OCI-LY3 (cell line): ENCODE data around the gene IMP3.
"Not testable (repeated sequence)": the region's sequence is repeated elsewhere in the genome, so short reads cannot be mapped to it uniquely, and the experiment has no call there.

ENCODE experiments used
- H2AFZ ChIP-seq: fragments of 200-600, 300-600 bp; shearing (Covaris generic); 2 replicates; pipeline ENCODE4 v1.6.0; 2014; ENCODE audit warnings: antibody characterized with exemption, low read depth, low read length
- H3K27ac ChIP-seq: fragments of 200-600, 300-600 bp; sonication (generic); 2 replicates; pipeline ENCODE4 v1.5.1; 2014; ENCODE audit warnings: mild to moderate bottlenecking, low read length, moderate library complexity, mixed read lengths
- H3K27me3 ChIP-seq: fragments of 200-600, 300-600 bp; sonication (generic); 2 replicates; pipeline ENCODE4 v1.6.1; 2014; ENCODE audit warnings: low read depth, low read length, mixed read lengths
- H3K36me3 ChIP-seq: fragments of 200-600, 300-600 bp; sonication (generic); replicated peaks from 2 replicates; pipeline ENCODE3; 2014; ENCODE audit warnings: low read depth, low read length, mixed read lengths
- H3K4me1 ChIP-seq: fragments of 300-600, 200-600 bp; sonication (generic); 2 replicates; pipeline ENCODE4 v1.6.1; 2014; ENCODE audit warnings: low read length, mixed read lengths
- H3K4me2 ChIP-seq: fragments of 200-600, 300-600 bp; sonication (generic); 2 replicates; pipeline ENCODE4 v1.6.1; 2014; ENCODE audit warnings: low read length, mixed read lengths
- H3K4me3 ChIP-seq: fragments of 300-600, 200-600 bp; sonication (generic); 2 replicates; pipeline ENCODE4 v1.5.1; 2014; ENCODE audit warnings: antibody characterized with exemption, mild to moderate bottlenecking, low read length, moderate library complexity
- H3K79me2 ChIP-seq: fragments of 300-600, 200-600 bp; shearing (Covaris generic); 2 replicates; pipeline ENCODE4 v1.6.1; 2014; ENCODE audit warnings: mild to moderate bottlenecking, low read length, mixed read lengths
- H3K9ac ChIP-seq: fragments of 300-600, 200-600 bp; shearing (Covaris generic); 2 replicates; pipeline ENCODE4 v1.6.0; 2014; ENCODE audit warnings: mild to moderate bottlenecking, low read length, moderate library complexity
- H3K9me3 ChIP-seq: fragments of 200-600, 300-600 bp; shearing (Covaris generic); 2 replicates; pipeline ENCODE4 v1.6.1; 2014; ENCODE audit warnings: low read length, mixed read lengths; ENCODE audit not compliant: insufficient read depth
- H4K20me1 ChIP-seq: fragments of 200-600, 300-600 bp; sonication (generic); 2 replicates; pipeline ENCODE4 v1.6.1; 2016; ENCODE audit warnings: low read length, mixed read lengths; ENCODE audit not compliant: insufficient read depth
- EZH2phosphoT487 ChIP-seq: fragments of 200-600 bp; shearing (Covaris generic); IDR thresholded peaks from 2 replicates; pipeline ENCODE4 v1.6.1; 2018; ENCODE audit warnings: antibody characterized with exemption, mixed run types, low read depth
- TF ChIP-seq, protein P1 (sequence below): fragments of 200-600, 300-600 bp; sonication (generic); IDR thresholded peaks from 2 replicates; pipeline ENCODE4 v1.5.1; 2014; ENCODE audit warnings: antibody characterized with exemption, low read length, low read depth

Gene IMP3

DNA sequence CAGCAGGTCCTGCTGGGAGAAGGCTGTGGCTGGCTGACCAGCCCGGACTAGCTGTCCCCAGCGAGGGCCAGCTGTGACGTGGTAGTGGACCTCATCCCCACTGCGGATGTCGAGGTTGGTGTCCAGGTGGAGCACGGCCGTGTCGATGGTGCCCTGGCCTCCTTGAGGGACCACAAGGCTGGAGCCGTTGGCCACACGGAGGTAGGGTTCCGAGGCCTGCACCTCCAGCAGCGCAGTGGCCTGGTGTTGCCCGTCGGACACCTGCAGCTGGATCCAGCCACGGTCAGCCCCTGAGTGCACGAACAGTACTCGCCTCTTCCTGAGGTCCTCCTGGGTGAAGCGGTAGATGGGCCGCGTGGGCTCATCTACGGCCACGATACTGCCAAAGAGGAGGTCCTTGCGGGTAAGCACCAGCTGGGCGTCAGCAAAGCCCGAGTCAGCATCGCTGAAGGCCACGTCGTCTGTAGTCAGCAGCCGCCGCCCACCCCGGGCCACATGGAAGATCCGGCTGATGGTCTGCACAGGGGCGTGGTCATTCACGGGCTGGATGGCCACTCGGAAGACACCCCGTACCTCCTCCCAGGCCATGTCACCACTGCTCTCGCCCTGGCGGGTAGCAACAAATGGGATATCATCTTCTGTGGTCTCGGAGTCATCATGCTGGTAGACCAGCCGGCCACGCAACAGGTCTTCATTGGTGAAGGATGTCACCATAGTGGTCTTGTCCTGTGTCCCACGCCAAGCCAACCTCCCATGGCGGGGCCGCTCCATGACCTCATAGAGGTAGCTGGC is 47.7 kb upstream of the IMP3 start:
- H3K36me3 ChIP-seq, result no peaks in the 10 kb centered on the region
- no peaks in the 10 kb centered on the region for H3K9me3 ChIP-seq
- H2AFZ ChIP-seq, result no peak overlapping the region
- H3K27ac ChIP-seq, result no peak overlapping the region
- H3K9ac ChIP-seq, result no peak overlapping the region
- no peak for TF ChIP-seq EZH2phosphoT487
- TF ChIP-seq, protein P1, sequence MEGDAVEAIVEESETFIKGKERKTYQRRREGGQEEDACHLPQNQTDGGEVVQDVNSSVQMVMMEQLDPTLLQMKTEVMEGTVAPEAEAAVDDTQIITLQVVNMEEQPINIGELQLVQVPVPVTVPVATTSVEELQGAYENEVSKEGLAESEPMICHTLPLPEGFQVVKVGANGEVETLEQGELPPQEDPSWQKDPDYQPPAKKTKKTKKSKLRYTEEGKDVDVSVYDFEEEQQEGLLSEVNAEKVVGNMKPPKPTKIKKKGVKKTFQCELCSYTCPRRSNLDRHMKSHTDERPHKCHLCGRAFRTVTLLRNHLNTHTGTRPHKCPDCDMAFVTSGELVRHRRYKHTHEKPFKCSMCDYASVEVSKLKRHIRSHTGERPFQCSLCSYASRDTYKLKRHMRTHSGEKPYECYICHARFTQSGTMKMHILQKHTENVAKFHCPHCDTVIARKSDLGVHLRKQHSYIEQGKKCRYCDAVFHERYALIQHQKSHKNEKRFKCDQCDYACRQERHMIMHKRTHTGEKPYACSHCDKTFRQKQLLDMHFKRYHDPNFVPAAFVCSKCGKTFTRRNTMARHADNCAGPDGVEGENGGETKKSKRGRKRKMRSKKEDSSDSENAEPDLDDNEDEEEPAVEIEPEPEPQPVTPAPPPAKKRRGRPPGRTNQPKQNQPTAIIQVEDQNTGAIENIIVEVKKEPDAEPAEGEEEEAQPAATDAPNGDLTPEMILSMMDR, result no peak
- H3K27me3 ChIP-seq, result no peaks in the 10 kb centered on the region
- no peak overlapping the region for H3K4me2 ChIP-seq
- no peaks in the 10 kb centered on the region for H3K79me2 ChIP-seq
- H3K4me3 ChIP-seq, result no peak overlapping the region
- peaks cover 8% of the 10 kb centered on the region for H3K4me1 ChIP-seq
- H4K20me1 ChIP-seq, result no peaks in the 10 kb centered on the region

DNA sequence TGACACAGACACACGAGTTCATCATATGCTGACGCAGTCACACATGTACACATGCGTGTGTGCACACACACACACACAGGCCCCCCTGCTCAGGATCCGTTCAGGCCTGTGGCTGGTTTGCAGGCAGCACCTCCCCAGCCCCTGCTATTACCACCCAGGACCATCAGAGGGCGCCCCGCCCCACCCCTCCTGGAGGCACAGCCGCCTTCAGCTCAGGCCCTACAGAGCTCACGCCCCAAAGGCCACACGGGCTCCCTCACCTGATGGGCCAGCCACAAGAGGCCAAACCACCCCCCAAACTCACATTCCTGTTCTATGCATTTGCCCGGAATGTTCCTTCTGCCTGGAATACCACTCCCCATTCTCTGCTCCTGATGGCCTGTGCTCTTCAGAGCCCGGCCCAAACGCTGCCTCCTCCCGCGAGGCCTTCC is 46.2 kb upstream of the IMP3 start:
- not testable (repeated sequence) for H3K4me1 ChIP-seq, H2AFZ ChIP-seq, H3K36me3 ChIP-seq, H3K79me2 ChIP-seq, H4K20me1 ChIP-seq, H3K4me3 ChIP-seq, H3K27me3 ChIP-seq, H3K4me2 ChIP-seq, H3K9me3 ChIP-seq, H3K9ac ChIP-seq
- H3K27ac ChIP-seq, result peak overlapping the region; percentile 63
- TF ChIP-seq, protein P1, result peak; percentile 51

DNA sequence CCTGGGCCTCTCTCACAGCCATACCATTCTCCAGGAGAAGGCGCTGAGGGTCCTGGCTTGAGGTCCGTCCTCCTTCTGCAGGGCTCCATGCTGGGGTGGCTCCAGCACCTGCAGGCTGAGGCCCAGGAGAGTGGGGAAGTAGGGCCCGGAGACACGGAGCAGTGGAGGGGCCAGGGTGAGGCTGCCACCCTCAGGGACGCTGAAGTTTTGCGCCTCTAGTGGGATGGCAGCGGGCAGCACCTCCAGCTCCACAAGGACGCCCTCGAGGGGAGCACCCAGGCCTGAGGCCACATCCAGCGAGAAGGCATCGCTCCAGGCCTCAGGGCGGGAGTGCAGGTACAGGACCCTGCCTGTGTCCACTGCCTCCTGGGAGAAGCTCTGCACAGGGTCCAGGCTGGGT is 45.2 kb upstream of the IMP3 start:
- no peaks in the 10 kb centered on the region for H3K9me3 ChIP-seq
- no peaks in the 10 kb centered on the region for H3K79me2 ChIP-seq
- H3K4me2 ChIP-seq, result no peak overlapping the region
- TF ChIP-seq, protein P1, result no peak
- no peak for TF ChIP-seq EZH2phosphoT487
- no peaks in the 10 kb centered on the region for H4K20me1 ChIP-seq
- peaks cover 8% of the 10 kb centered on the region for H3K4me1 ChIP-seq
- H3K27me3 ChIP-seq, result no peaks in the 10 kb centered on the region
- H3K36me3 ChIP-seq, result no peaks in the 10 kb centered on the region
- no peak overlapping the region for H3K27ac ChIP-seq
- no peak overlapping the region for H2AFZ ChIP-seq
- no peak overlapping the region for H3K4me3 ChIP-seq
- H3K9ac ChIP-seq, result no peak overlapping the region

DNA sequence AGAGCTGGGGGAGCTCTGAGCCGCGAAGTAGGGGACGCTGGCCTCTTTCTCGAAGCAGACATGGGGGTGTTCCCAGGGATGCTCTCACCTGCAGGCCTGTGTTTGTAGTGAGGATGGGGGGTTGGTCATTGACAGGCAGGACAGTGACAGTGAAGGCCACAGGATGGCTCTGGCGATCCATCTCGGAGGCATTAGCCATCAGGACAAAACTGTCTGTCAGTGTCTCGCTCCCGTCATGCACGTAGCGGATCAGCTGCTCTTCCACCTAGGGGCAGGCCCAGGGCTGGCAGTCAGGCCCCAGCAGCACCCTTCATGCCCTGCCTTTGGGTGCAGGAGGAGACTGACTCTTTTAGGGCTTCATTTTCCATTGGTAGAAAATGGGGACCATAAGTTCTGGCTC is 44.6 kb upstream of the IMP3 start:
- Histone ChIP-seq H3K9me3 (no peaks in the 10 kb centered on the region), H2AFZ (no peak overlapping the region), H3K4me3 (no peak overlapping the region), H3K27ac (no peak overlapping the region), H3K4me2 (no peak overlapping the region), H4K20me1 (no peaks in the 10 kb centered on the region), H3K4me1 (peaks cover 8% of the 10 kb centered on the region), H3K9ac (no peak overlapping the region), H3K79me2 (no peaks in the 10 kb centered on the region), H3K36me3 (no peaks in the 10 kb centered on the region), H3K27me3 (no peaks in the 10 kb centered on the region)
- TF ChIP-seq, protein P1, result no peak
- no peak for TF ChIP-seq EZH2phosphoT487
